DOHH2 (cell line): ENCODE data around the gene USP31.

Experiments used
- H3F3A ChIP-seq: fragments of 200-600 bp; sonication (generic), shearing (Covaris generic); 2 replicates; pipeline ENCODE4 v1.6.0; 2016; ENCODE audit warnings: antibody characterized with exemption, mild to moderate bottlenecking; ENCODE audit not compliant: control insufficient read depth, insufficient read depth
- H3K27ac ChIP-seq: fragments of 200-600 bp; sonication (generic); 2 replicates; pipeline ENCODE4 v1.5.1; 2014; ENCODE audit warnings: low read depth, mild to moderate bottlenecking, low read length, moderate library complexity
- H3K27me3 ChIP-seq: fragments of 200-600 bp; sonication (generic); 2 replicates; pipeline ENCODE4 v1.6.1; 2014; ENCODE audit warnings: mild to moderate bottlenecking, low read length, mixed read lengths; ENCODE audit not compliant: control insufficient read depth
- H3K36me3 ChIP-seq: fragments of 200-600 bp; sonication (generic); 2 replicates; pipeline ENCODE4 v1.6.1; 2014; ENCODE audit warnings: mild to moderate bottlenecking, low read length, moderate library complexity, mixed read lengths; ENCODE audit not compliant: control insufficient read depth
- H3K4me1 ChIP-seq: fragments of 200-600 bp; sonication (generic); 2 replicates; pipeline ENCODE4 v1.6.1; 2014; ENCODE audit warnings: mild to moderate bottlenecking, low read length, mixed read lengths; ENCODE audit not compliant: control insufficient read depth
- H3K4me2 ChIP-seq: fragments of 200-600 bp; sonication (generic); 2 replicates; pipeline ENCODE4 v1.6.0; 2014; ENCODE audit warnings: mild to moderate bottlenecking, low read length, moderate library complexity
- H3K4me3 ChIP-seq: fragments of 200-600 bp; sonication (generic); 2 replicates; pipeline ENCODE4 v1.5.1; 2014; ENCODE audit warnings: mild to moderate bottlenecking, low read length, mixed read lengths
- H3K79me2 ChIP-seq: fragments of 200-600 bp; sonication (generic); 2 replicates; pipeline ENCODE4 v1.6.1; 2014; ENCODE audit warnings: mild to moderate bottlenecking, low read length, mixed read lengths; ENCODE audit not compliant: control insufficient read depth
- H3K9me2 ChIP-seq: fragments of 200-600 bp; sonication (generic); replicated peaks from 2 replicates; pipeline ENCODE4 v1.6.1; 2014; ENCODE audit warnings: mild to moderate bottlenecking, low read length, mixed read lengths; ENCODE audit not compliant: control insufficient read depth
- H3K9me3 ChIP-seq: fragments of 200-600 bp; sonication (generic); 2 replicates; pipeline ENCODE4 v1.6.1; 2014; ENCODE audit warnings: antibody characterized with exemption, low read length, mixed read lengths; ENCODE audit not compliant: control insufficient read depth, insufficient read depth
- H4K20me1 ChIP-seq: fragments of 200-600 bp; sonication (generic); 2 replicates; pipeline ENCODE4 v1.6.0; 2014; ENCODE audit warnings: low read depth, mild to moderate bottlenecking, antibody characterized with exemption, low read length, moderate library complexity; ENCODE audit not compliant: control insufficient read depth, insufficient read depth
- CTCF ChIP-seq: fragments of 200-600 bp; sonication (generic); IDR thresholded peaks from one replicate; pipeline ENCODE4 v1.5.1; 2014; ENCODE audit warnings: antibody characterized with exemption, mild to moderate bottlenecking, low read depth, low read length; ENCODE audit not compliant: poor library complexity, severe bottlenecking
- EZH2phosphoT487 ChIP-seq: fragments of 200-600 bp; sonication (generic); IDR thresholded peaks from 2 replicates; pipeline ENCODE4 v1.6.1; 2017; ENCODE audit warnings: borderline replicate concordance, mild to moderate bottlenecking, antibody characterized with exemption, low read length, moderate library complexity, mixed read lengths

The USP31 gene

GRCh38 chr16:23092072-23092800, 57.0 kb downstream of the USP31 start:
- H4K20me1 ChIP-seq: no peaks in the 10 kb centered on the region
- H3K9me2 ChIP-seq: no peaks in the 10 kb centered on the region
- H3K79me2 ChIP-seq: no peaks in the 10 kb centered on the region
- H3K4me2 ChIP-seq: no peak overlapping the region
- H3K4me1 ChIP-seq: no peaks in the 10 kb centered on the region
- H3K27ac ChIP-seq: no peak overlapping the region
- H3K4me3 ChIP-seq: no peak overlapping the region
- no peaks in the 10 kb centered on the region for H3F3A ChIP-seq
- no peak for TF ChIP-seq CTCF
- TF ChIP-seq EZH2phosphoT487: no peak
- H3K27me3 ChIP-seq: no peaks in the 10 kb centered on the region
- peaks cover 11% of the 10 kb centered on the region for H3K36me3 ChIP-seq
- no peaks in the 10 kb centered on the region for H3K9me3 ChIP-seq

GRCh38 chr16:23089111-23089510, 60.1 kb downstream of the USP31 start:
- no peaks in the 10 kb centered on the region for H3K79me2 ChIP-seq
- H4K20me1 ChIP-seq: no peaks in the 10 kb centered on the region
- H3K27me3 ChIP-seq: no peaks in the 10 kb centered on the region
- H3F3A ChIP-seq: no peaks in the 10 kb centered on the region
- TF ChIP-seq EZH2phosphoT487 (no peak), CTCF (no peak)
- H3K36me3 ChIP-seq: peaks cover 16% of the 10 kb centered on the region
- H3K4me3 ChIP-seq: no peak overlapping the region
- no peaks in the 10 kb centered on the region for H3K4me1 ChIP-seq
- no peaks in the 10 kb centered on the region for H3K9me2 ChIP-seq
- no peak overlapping the region for H3K27ac ChIP-seq
- H3K4me2 ChIP-seq: no peak overlapping the region
- no peaks in the 10 kb centered on the region for H3K9me3 ChIP-seq

GRCh38 chr16:23088018-23088417, 61.2 kb downstream of the USP31 start:
- Histone ChIP-seq H3K9me2 (no peaks in the 10 kb centered on the region), H3K4me3 (no peak overlapping the region), H3K27ac (no peak overlapping the region), H3K36me3 (peaks cover 16% of the 10 kb centered on the region), H3K27me3 (no peaks in the 10 kb centered on the region), H3K79me2 (no peaks in the 10 kb centered on the region), H3K9me3 (no peaks in the 10 kb centered on the region), H3K4me1 (no peaks in the 10 kb centered on the region), H4K20me1 (no peaks in the 10 kb centered on the region), H3F3A (no peaks in the 10 kb centered on the region), H3K4me2 (no peak overlapping the region)
- TF ChIP-seq CTCF: no peak
- no peak for TF ChIP-seq EZH2phosphoT487
